HuH-7.5 (cell line): ENCODE results near the gene ANAPC1.
"Not testable (repeated sequence)": the region's sequence is repeated elsewhere in the genome, so short reads cannot be mapped to it uniquely, and the experiment has no call there.

Experiments
- DNase-seq: peaks from one replicate; pipeline ENCODE4 v3.0.0; 2011; ENCODE audit warnings: low spot score

The ANAPC1 gene

DNA sequence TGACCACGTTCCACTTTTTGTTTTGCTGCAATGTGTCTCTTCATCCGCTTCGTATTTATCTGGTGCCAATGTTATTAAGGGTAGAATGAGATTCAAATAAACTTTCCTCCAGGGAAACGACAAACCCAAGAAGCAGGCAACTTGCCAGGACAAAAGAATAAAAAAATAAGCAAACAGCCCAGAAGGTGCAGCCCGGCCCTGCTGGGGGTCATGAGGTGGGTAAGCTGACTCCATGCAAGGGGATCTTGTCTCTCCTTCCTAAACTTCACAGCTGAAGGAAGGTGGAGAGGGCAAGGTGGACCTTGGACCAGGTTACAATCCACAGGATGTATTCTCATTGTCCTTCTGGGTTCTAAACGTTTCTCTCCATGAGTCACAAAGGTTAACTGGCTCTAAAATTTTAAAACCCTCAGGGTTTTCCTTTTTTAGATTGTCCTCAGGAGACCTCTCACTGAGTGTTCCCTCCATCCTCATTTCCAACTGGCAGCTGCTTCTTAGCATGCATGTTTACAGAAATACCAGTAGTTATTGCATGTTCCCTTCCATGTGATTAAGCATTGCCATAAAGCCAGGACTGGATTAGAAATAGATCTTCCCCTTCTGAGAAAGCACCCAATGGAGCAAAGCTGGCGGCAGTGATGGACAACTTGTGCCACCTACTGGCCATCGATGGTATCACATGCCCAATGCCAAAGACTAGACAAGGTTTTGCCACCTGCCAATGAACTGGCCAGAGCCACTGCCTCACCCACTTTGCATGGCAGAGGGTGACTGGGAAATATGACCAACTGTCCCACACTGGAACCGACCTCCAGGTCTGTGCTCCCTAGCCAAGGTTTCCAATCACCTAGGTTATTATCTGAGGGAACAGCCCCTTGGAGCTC, 147.9 kb downstream of the ANAPC1 start:
- not testable (repeated sequence) for DNase-seq

GRCh38 chr2:111735420-111735819, 148.6 kb downstream of the ANAPC1 start:
- not testable (repeated sequence) for DNase-seq

- not testable (repeated sequence) for DNase-seq
These were observed 154.1 kb downstream of the ANAPC1 start for GRCh38 chr2:111729812-111730458.

DNA sequence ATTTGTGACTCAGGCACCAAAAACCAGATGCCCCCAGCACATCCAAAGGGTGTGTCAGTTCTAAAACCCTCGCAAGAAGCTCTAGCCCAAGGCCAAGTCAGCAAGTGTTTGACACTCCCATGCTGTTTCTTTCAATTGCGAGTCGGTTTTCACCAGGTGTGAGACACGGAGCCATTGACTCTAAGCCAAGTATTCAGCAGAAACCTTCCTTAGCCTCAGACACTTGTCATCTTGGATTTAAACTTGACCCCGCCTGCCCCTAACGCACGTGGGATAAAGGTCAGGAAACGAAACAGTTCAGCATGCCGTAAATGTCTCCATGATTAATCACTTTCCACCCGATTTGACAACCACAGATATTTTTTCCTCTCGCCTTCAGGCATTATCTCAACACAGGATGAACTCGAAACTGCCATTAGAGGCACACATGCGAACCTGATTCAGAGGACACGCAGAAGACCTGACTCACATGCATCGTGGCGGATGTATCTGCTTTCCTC, 156.3 kb downstream of the ANAPC1 start:
- not testable (repeated sequence) for DNase-seq

DNA sequence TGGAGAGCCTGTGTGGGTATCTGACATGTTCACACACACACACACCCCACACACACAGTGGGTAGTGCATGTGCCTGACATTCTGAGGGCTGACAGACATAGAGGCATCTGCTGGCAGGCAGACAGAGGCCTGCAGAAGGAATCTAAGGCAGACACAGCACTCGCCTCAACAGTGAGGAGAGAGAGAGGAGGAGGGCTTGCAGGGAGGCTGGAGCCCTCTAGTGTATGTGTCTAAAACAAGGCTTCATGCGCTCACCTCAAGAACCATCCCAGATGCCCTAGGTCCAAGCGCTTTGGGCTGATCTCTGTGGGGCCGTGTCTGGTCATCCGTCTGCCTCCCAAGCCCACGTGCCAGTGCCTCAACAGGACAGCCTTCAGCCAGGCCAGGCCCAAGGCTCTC, 158.3 kb downstream of the ANAPC1 start:
- DNase-seq: not testable (repeated sequence)

- not testable (repeated sequence) for DNase-seq
These were observed 164.4 kb downstream of the ANAPC1 start for GRCh38 chr2:111719610-111720009.
